Measurements from ENCODE around the gene CTSL. TPM values are rescaled to one million over a fixed set of nuclear protein-coding genes. Genes with fewer than 3 reads are reported as not detected.

Gene CTSL
- total and polyA plus RNA-seq, 2 of the 13 experiments (the other 11 are each of a cell fraction or from before 2014, with no cell fraction given) = 78.1 to 113 TPM

- TF ChIP-seq, protein P1, sequence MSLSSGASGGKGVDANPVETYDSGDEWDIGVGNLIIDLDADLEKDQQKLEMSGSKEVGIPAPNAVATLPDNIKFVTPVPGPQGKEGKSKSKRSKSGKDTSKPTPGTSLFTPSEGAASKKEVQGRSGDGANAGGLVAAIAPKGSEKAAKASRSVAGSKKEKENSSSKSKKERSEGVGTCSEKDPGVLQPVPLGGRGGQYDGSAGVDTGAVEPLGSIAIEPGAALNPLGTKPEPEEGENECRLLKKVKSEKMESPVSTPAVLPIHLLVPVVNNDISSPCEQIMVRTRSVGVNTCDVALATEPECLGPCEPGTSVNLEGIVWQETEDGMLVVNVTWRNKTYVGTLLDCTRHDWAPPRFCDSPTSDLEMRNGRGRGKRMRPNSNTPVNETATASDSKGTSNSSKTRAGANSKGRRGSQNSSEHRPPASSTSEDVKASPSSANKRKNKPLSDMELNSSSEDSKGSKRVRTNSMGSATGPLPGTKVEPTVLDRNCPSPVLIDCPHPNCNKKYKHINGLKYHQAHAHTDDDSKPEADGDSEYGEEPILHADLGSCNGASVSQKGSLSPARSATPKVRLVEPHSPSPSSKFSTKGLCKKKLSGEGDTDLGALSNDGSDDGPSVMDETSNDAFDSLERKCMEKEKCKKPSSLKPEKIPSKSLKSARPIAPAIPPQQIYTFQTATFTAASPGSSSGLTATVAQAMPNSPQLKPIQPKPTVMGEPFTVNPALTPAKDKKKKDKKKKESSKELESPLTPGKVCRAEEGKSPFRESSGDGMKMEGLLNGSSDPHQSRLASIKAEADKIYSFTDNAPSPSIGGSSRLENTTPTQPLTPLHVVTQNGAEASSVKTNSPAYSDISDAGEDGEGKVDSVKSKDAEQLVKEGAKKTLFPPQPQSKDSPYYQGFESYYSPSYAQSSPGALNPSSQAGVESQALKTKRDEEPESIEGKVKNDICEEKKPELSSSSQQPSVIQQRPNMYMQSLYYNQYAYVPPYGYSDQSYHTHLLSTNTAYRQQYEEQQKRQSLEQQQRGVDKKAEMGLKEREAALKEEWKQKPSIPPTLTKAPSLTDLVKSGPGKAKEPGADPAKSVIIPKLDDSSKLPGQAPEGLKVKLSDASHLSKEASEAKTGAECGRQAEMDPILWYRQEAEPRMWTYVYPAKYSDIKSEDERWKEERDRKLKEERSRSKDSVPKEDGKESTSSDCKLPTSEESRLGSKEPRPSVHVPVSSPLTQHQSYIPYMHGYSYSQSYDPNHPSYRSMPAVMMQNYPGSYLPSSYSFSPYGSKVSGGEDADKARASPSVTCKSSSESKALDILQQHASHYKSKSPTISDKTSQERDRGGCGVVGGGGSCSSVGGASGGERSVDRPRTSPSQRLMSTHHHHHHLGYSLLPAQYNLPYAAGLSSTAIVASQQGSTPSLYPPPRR (CRISPR knock-in tag; IDR thresholded peaks at IDR 0.05; ENCODE audit: borderline replicate concordance) = no peak
- TF ChIP-seq BCL6 (CRISPR knock-in tag; IDR thresholded peaks at IDR 0.05) (peak; percentile 55), ZNF326 (CRISPR knock-in tag; IDR thresholded peaks at IDR 0.05; ENCODE audit: borderline replicate concordance) (no peak), HNRNPK (IDR thresholded peaks at IDR 0.05; ENCODE audit: low read depth, low read length, poor library complexity, severe bottlenecking) (no peak), IRF2 (CRISPR knock-in tag; IDR thresholded peaks at IDR 0.05) (0 out of 2 replicates have a peak, but pooled peaks have one; percentile 23), PBX3 (CRISPR knock-in tag; IDR thresholded peaks at IDR 0.05; ENCODE audit: borderline replicate concordance) (no peak), CEBPB (IDR thresholded peaks at IDR 0.05; ENCODE audit: borderline replicate concordance, low read depth, low read length) (peak; percentile 99), MTA3 (CRISPR knock-in tag; IDR thresholded peaks at IDR 0.05) (no peak), PLSCR1 (CRISPR knock-in tag; IDR thresholded peaks at IDR 0.05; ENCODE audit: borderline replicate concordance) (no peak), KMT2B (CRISPR knock-in tag; IDR thresholded peaks at IDR 0.05) (no peak), GATAD2A (CRISPR knock-in tag; IDR thresholded peaks at IDR 0.05) (peak; percentile 89), ZNF792 (CRISPR knock-in tag; IDR thresholded peaks at IDR 0.05) (peak; percentile 70; the same call in 1 of the 2 replicates), ZNF883 (CRISPR knock-in tag; IDR thresholded peaks at IDR 0.05; ENCODE audit: not compliant biosample characterization) (no peak), REPIN1 (CRISPR knock-in tag; IDR thresholded peaks at IDR 0.05; ENCODE audit: borderline replicate concordance, low read depth) (no peak)
- TF ChIP-seq, protein P2, sequence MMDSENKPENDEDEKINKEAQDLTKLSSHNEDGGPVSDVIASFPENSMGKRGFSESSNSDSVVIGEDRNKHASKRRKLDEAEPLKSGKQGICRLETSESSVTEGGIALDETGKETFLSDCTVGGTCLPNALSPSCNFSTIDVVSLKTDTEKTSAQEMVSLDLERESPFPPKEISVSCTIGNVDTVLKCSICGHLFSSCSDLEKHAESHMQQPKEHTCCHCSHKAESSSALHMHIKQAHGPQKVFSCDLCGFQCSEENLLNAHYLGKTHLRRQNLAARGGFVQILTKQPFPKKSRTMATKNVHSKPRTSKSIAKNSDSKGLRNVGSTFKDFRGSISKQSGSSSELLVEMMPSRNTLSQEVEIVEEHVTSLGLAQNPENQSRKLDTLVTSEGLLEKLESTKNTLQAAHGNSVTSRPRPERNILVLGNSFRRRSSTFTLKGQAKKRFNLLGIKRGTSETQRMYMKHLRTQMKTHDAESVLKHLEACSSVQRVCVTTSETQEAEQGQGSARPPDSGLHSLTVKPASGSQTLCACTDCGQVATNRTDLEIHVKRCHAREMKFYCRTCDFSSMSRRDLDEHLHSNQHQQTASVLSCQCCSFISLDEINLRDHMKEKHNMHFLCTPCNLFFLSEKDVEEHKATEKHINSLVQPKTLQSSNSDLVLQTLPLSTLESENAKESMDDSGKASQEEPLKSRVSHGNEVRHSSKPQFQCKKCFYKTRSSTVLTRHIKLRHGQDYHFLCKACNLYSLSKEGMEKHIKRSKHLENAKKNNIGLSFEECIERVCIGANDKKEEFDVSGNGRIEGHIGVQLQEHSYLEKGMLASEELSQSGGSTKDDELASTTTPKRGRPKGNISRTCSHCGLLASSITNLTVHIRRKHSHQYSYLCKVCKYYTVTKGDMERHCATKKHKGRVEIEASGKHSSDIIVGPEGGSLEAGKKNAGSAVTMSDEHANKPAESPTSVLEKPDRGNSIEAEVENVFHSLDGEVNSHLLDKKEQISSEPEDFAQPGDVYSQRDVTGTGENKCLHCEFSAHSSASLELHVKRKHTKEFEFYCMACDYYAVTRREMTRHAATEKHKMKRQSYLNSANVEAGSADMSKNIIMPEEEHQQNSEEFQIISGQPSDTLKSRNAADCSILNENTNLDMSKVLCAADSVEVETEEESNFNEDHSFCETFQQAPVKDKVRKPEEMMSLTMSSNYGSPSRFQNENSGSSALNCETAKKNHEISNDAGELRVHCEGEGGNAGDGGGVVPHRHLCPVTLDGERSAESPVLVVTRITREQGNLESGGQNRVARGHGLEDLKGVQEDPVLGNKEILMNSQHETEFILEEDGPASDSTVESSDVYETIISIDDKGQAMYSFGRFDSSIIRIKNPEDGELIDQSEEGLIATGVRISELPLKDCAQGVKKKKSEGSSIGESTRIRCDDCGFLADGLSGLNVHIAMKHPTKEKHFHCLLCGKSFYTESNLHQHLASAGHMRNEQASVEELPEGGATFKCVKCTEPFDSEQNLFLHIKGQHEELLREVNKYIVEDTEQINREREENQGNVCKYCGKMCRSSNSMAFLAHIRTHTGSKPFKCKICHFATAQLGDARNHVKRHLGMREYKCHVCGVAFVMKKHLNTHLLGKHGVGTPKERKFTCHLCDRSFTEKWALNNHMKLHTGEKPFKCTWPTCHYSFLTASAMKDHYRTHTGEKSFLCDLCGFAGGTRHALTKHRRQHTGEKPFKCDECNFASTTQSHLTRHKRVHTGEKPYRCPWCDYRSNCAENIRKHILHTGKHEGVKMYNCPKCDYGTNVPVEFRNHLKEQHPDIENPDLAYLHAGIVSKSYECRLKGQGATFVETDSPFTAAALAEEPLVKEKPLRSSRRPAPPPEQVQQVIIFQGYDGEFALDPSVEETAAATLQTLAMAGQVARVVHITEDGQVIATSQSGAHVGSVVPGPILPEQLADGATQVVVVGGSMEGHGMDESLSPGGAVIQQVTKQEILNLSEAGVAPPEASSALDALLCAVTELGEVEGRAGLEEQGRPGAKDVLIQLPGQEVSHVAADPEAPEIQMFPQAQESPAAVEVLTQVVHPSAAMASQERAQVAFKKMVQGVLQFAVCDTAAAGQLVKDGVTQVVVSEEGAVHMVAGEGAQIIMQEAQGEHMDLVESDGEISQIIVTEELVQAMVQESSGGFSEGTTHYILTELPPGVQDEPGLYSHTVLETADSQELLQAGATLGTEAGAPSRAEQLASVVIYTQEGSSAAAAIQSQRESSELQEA (CRISPR knock-in tag; IDR thresholded peaks at IDR 0.05; ENCODE audit: not compliant biosample characterization) = no peak
These were observed 11.1 kb upstream of the CTSL start (continued) for GRCh38 chr9:87714819-87715218.
